T47D (cell line): Measurements from ENCODE around the gene GRIN3B.

ENCODE experiments used
- DNase-seq, 2 experiments: peaks; one replicate each; pipeline versions ENCODE4 v3.0.0 to v3.0.0-alpha.2; 2011 to 2012; ENCODE audit warnings: low read depth in 1 of 2, low spot score in 1 of 2
- JUND ChIP-seq: IDR thresholded peaks from 2 replicates; pipeline ENCODE4 v1.6.1; 2012; ENCODE audit warnings: low read depth
- in situ Hi-C: cut with HindIII; loops from 2 replicates; pipeline ENCODE4 v1.10.0; 2016; ENCODE audit warnings: low sequenced_read_pairs, low pct_unique_long_range_greater_than_20kb

GRIN3B gene

GRCh38 chr19:1040476-1041271, 40.5 kb downstream of the GRIN3B start:
- TF ChIP-seq JUND, result no peak
- peak; percentile 95 to 98 for DNase-seq
- in situ Hi-C loops, result no loop called here

DNA sequence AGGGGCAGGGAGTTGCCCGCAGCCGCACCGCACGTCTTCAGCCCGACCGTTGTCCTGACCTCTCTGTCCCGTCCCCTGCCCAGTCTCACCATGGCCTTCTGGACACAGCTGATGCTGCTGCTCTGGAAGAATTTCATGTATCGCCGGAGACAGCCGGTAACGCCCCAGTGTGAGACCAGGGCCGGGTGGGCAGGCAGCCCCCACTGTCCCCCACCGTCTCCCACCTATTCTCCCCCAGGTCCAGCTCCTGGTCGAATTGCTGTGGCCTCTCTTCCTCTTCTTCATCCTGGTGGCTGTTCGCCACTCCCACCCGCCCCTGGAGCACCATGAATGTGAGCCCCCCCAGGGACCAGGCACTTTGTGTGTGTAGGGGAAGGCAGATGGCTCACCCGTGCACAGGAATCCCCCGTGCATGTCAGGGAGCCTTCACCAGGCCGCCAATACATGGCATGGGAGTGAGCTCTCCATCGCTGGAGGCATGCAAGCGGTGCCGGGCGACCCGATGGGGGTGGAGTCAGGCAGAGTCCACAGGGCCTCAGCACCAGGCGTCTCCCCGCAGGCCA, 41.1 kb downstream of the GRIN3B start:
- in situ Hi-C loops, result no loop called here
- no peak for DNase-seq
- TF ChIP-seq JUND, result no peak

GRCh38 chr19:1041835-1042685, 41.8 kb downstream of the GRIN3B start:
- no peak for TF ChIP-seq JUND
- no peak for DNase-seq
- in situ Hi-C loops, result no loop called here

DNA sequence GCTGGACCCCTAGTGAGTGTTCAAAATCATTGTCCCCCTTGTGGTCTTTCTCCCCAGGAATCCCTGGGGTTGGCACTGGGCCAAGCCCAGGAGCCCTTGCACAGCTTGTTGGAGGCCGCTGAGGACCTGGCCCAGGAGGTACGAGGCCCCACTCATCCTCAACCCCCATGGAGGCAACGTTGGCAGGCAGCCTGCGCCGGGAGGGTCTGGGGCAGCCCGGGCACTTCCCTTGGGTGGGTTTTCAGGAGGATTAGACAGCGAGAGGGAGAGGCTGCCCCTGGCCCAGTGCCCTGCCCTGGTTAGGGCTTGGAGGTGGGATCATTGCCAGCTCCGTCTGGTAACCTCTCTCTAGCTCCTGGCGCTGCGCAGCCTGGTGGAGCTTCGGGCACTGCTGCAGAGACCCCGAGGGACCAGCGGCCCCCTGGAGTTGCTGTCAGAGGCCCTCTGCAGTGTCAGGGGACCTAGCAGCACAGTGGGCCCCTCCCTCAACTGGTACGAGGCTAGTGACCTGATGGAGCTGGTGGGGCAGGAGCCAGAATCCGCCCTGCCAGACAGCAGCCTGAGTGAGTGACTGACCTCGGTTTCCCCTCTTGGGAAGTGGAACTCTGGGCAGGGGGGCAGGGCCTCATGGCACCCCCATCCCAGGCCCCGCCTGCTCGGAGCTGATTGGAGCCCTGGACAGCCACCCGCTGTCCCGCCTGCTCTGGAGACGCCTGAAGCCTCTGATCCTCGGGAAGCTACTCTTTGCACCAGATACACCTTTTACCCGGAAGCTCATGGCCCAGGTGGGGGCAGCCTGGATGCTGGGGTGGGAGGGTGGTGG, 42.7 kb downstream of the GRIN3B start:
- in situ Hi-C loops, result no loop called here
- TF ChIP-seq JUND, result no peak
- no peak for DNase-seq

DNA sequence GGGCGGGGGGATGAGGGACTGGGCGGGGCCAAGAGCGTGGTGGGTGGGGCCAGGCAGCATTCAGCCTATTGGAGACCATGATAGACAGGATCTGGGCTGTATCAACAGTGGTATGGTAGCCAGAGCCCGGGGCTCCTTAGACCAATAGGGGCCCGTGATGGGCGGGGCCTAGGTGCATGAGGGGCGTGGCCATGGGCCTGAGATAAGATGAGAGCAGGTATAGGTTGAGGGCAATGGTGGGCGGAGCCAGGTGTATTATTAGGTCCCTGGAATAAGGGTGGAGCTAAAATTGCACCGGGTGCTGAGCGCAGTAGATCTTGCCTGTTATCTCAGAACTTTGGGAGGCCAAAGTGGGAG, 45.0 kb downstream of the GRIN3B start:
- in situ Hi-C loops, result no loop called here
- no peak for TF ChIP-seq JUND
- DNase-seq, result peak in 1 of 2 experiments; percentile 94

DNA sequence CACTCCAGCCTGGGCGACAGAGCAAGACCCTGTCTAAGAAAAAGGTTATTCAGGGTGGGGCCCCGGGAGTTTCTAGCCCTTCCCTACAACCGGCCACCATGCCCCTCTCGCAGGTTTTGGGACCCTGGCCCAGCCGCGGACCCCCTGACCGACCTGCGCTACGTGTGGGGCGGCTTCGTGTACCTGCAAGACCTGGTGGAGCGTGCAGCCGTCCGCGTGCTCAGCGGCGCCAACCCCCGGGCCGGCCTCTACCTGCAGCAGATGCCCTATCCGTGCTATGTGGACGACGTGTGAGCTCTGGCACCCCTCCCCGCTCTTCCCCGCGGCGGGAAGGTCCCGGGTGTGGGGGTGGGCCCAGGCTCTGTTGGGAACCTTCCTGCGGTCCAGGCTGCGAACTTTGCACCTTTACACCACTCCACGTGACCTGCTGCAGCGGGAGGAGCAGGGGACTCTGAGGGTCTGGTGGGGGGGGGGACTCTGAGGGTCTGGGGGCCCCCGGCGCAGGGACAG, 46.0 kb downstream of the GRIN3B start:
- in situ Hi-C loops, result no loop called here
- DNase-seq, result no peak
- TF ChIP-seq JUND, result no peak

GRCh38 chr19:1046836-1047695, 46.8 kb downstream of the GRIN3B start:
- in situ Hi-C loops, result no loop called here
- TF ChIP-seq JUND, result no peak
- DNase-seq, result no peak

- no peak for TF ChIP-seq JUND
- in situ Hi-C loops, result no loop called here
- no peak for DNase-seq
These were observed 47.5 kb downstream of the GRIN3B start for GRCh38 chr19:1047696-1048147.

GRCh38 chr19:1049106-1049505, 48.9 kb downstream of the GRIN3B start:
- in situ Hi-C loops, result no loop called here
- TF ChIP-seq JUND, result no peak
- DNase-seq, result no peak

DNA sequence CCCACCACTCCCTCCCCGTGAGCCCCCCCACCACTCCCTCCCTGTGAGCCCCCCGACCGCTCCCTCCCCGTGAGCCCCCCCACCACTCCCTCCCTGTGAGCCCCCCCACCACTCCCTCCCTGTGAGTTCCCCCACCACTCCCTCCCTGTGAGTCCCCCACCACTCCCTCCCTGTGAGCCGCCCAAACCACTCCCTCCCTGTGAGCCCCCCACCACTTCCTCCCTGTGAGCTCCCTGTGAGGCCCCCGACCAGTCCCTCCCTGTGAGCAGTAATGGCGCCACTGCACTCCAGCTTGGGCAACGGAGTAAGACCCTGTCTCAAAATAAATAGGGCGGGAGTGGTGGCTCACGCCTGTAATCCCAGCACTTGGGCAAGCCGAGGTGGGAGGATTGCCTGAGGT, 49.6 kb downstream of the GRIN3B start:
- no peak for TF ChIP-seq JUND
- no peak for DNase-seq
- in situ Hi-C loops, result no loop called here
